Naive thymus-derived CD8-positive, alpha-beta T cell (primary cell): ENCODE data around the gene SEL1L3. TPM values are rescaled to one million over a fixed set of nuclear protein-coding genes. Genes with fewer than 3 reads are reported as not detected.

ENCODE experiments used
- ATAC-seq, 2 donors: fragments of 150-1000 bp; cut with Tn5 transposase in 1 of 2; sonication (Bioruptor Pico), chemical (Tn5 transposase) in 1 of 2; 1 replicate in 1 of 2; 2 replicates in 1 of 2; pipeline ENCODE4 v1.10.0; 2021; ENCODE audit warnings: mild to moderate bottlenecking in 2 of 2, moderate library complexity in 2 of 2
- POLR2A ChIA-PET: fragments of 350-600 bp; sonication (Branson Sonifier 250); formaldehyde crosslinking; loops from one replicate; lab custom pipeline; 2021; ENCODE audit warnings: antibody characterized with exemption; lab: Charles Lee
- DNase-seq, 10 donors: peaks; one replicate each; pipeline versions ENCODE4 v3.0.0 to v3.0.0-alpha.2; 2020 to 2022
- H3K27ac Mint-ChIP-seq, 10 donors: one replicate each; pipeline ENCODE4 v1.8.0; 2020 to 2022; ENCODE audit warnings: mild to moderate bottlenecking in 10 of 10, mixed read lengths in 10 of 10, moderate library complexity in 4 of 10, inconsistent platforms in 1 of 10
- H3K27me3 Mint-ChIP-seq, 5 donors: one replicate each; pipeline ENCODE4 v1.8.0; 2021 to 2022; ENCODE audit warnings: mixed read lengths in 5 of 5
- H3K36me3 Mint-ChIP-seq, 3 donors: one replicate each; pipeline ENCODE4 v1.8.0; 2020 to 2022; ENCODE audit warnings: mixed read lengths in 3 of 3, mild to moderate bottlenecking in 2 of 3, inconsistent platforms in 1 of 3
- H3K4me1 Mint-ChIP-seq, 4 donors: one replicate each; pipeline ENCODE4 v1.8.0; 2021 to 2022; ENCODE audit warnings: mixed read lengths in 4 of 4
- H3K4me3 Mint-ChIP-seq, 10 donors: one replicate each; pipeline ENCODE4 v1.8.0; 2020 to 2022; ENCODE audit warnings: mild to moderate bottlenecking in 10 of 10, mixed read lengths in 10 of 10, moderate library complexity in 6 of 10, inconsistent platforms in 1 of 10
- H3K9me3 Mint-ChIP-seq, 9 donors: one replicate each; pipeline ENCODE4 v1.8.0; 2020 to 2022; ENCODE audit warnings: mixed read lengths in 9 of 9, mild to moderate bottlenecking in 3 of 9, inconsistent platforms in 1 of 9, moderate library complexity in 1 of 9
- polyA plus RNA-seq, 3 donors: library from polyadenylated mRNA; unstranded; fragments of 300-500 nt; fragmentation: Illumina TruSeq; gene quantifications; one replicate each; pipeline ENCODE4 v1.2.3, GENCODE V29; 2021
- total RNA-seq, 8 experiments: library from RNA in 2 of 8; stranded (reverse) in 2 of 8; gene quantifications; one replicate each; pipeline ENCODE4 v1.2.3 and lab custom pipeline; 2021 to 2026

Gene SEL1L3
- total and polyA plus RNA-seq, 5 experiments from 2014 or later: 19.2 to 57.2 (median 35.1) TPM

GRCh38 chr4:25890571-25891485 is 28.0 kb upstream of the SEL1L3 start:
- peaks cover 0 to 2% (median 0%) of the 10 kb centered on the region in 3 donors for H3K36me3 Mint-ChIP-seq
- H3K27me3 Mint-ChIP-seq: peaks cover 0 to 6% (median 2%) of the 10 kb centered on the region in 5 donors
- H3K27ac Mint-ChIP-seq: no peak overlapping the region
- peaks cover 0 to 9% (median 0%) of the 10 kb centered on the region in 4 donors for H3K4me1 Mint-ChIP-seq
- DNase-seq (no peak), ATAC-seq (no peak)
- H3K9me3 Mint-ChIP-seq: no peaks in the 10 kb centered on the region
- H3K4me3 Mint-ChIP-seq: no peak overlapping the region
- POLR2A ChIA-PET: no interaction called here

- H3K27me3 Mint-ChIP-seq: peaks cover 0 to 2% (median 0%) of the 10 kb centered on the region in 5 donors
- POLR2A ChIA-PET: no interaction called here
- DNase-seq (no peak), ATAC-seq (no peak)
- no peak overlapping the region for H3K27ac Mint-ChIP-seq
- H3K9me3 Mint-ChIP-seq: no peaks in the 10 kb centered on the region
- peaks cover 0 to 7% (median under 1%) of the 10 kb centered on the region in 4 donors for H3K4me1 Mint-ChIP-seq
- peaks cover 0 to 2% (median 0%) of the 10 kb centered on the region in 3 donors for H3K36me3 Mint-ChIP-seq
- H3K4me3 Mint-ChIP-seq: no peak overlapping the region
These were observed 27.1 kb upstream of the SEL1L3 start for GRCh38 chr4:25889589-25890503.

- Mint-ChIP-seq H3K36me3 (peaks cover 0 to 2% (median 0%) of the 10 kb centered on the region in 3 donors), H3K4me1 (peaks cover 0 to 9% (median 3%) of the 10 kb centered on the region in 4 donors), H3K4me3 (no peak overlapping the region), H3K27me3 (peaks cover 0 to 2% (median 2%) of the 10 kb centered on the region in 5 donors), H3K9me3 (no peaks in the 10 kb centered on the region), H3K27ac (no peak overlapping the region)
- no peak for ATAC-seq
- POLR2A ChIA-PET: interaction anchor here (0.6 kb wide), 1 partner anchor 27 kb away, joined by 3 read pairs; no protein-coding TSS in a partner anchor
- no peak for DNase-seq
These were observed 26.0 kb upstream of the SEL1L3 start for GRCh38 chr4:25888781-25889180.

DNA sequence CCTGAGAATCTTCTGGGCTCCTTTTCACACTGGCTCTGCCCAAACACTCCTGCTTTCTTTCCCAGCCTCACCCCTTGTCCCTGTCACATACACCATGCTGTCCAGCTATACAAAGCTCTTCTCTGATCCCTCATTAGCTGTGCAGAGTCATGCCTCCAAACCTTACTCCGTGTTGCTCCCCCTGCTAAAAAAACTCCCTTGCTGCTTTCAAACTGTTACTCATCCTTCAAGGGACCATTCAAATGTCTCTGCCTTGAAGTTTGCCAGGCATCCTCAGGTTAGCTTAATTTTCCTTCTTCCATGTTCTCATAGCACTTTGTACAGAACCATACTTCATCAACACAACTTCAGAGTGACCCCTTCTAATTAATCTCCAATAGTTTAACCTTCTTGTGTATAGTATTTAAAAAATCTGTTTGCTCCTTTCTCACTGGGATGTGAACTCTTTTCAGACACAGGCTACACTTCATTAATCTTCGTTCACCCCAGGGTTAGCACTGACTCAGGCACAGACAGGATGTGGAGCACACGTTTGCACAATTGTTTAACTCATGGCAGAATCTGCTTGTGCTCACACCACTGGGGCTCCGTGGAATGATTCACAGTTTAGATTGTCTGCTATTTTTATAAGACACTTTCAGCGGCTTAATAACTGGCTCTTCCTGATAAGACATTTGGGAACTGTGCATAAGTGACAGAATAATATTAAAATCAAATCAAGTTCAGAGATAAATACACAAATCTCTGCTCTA is 21.4 kb upstream of the SEL1L3 start:
- POLR2A ChIA-PET: interaction anchor here (0.8 kb wide), 1 partner anchor 30 kb away, joined by 3 read pairs; the partner anchor contains the start of gene SMIM20

DNA sequence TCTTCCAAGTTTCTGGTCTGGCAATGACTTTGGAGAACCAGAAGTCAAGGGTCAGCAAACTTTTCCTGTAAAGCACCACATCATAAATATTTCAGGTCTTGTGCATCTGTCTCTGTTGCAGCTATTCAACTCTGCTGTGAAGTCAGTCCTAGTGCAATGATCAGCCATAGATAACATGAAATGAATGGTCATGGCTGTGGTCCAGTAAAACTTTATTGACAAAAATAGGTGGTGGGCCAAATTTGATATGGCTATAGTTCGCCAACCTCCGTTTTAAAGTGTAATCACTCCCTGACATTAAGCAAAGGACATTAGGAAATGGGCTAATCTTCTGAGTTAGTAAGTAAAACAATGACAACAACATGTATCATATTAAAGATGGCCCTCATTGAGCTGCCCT is 20.8 kb upstream of the SEL1L3 start:
- Mint-ChIP-seq H3K36me3 (peaks cover 0 to 6% (median 2%) of the 10 kb centered on the region in 3 donors), H3K27ac (peak overlapping the region in 1 of 10 donors; percentile 1), H3K4me3 (no peak overlapping the region), H3K27me3 (peaks cover 3 to 22% (median 9%) of the 10 kb centered on the region in 5 donors), H3K9me3 (no peaks in the 10 kb centered on the region), H3K4me1 (peaks cover 0 to 17% (median 2%) of the 10 kb centered on the region in 4 donors)
- POLR2A ChIA-PET: interaction anchor here (0.8 kb wide), 1 partner anchor 30 kb away, joined by 3 read pairs; the partner anchor contains the start of gene SMIM20
- DNase-seq: no peak
- no peak for ATAC-seq

More for the DNA sequence above, 21.4 kb upstream of the SEL1L3 start:
- Mint-ChIP-seq H3K9me3 (no peaks in the 10 kb centered on the region), H3K4me3 (no peak overlapping the region), H3K27ac (peak overlapping the region in 2 of 10 donors; percentile 1 to 15), H3K36me3 (peaks cover 0 to 6% (median 2%) of the 10 kb centered on the region in 3 donors), H3K27me3 (peaks cover 3 to 22% (median 9%) of the 10 kb centered on the region in 5 donors), H3K4me1 (peaks cover 0 to 17% (median 3%) of the 10 kb centered on the region in 4 donors)
- ATAC-seq (no peak), DNase-seq (no peak)

DNA sequence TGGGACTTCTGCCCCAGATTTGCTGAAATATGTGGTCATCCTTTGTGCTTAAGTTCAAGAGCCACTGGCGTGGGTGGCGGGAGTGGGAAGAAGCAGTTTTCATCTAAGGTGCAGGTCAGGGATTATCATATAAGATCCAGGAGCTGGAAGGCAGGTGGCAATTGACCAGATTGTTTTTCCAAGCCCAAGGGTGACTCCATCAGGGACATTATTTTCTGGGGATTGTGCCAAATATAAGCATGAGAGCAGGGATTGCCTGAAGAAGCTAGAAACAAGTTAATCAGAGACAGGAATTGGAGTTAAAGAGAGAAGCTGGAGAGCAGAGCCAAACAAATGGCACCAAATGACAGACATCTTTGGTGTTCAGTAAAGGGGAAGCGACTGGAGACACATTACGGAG is 19.4 kb upstream of the SEL1L3 start:
- no peaks in the 10 kb centered on the region for H3K9me3 Mint-ChIP-seq
- ATAC-seq (no peak), DNase-seq (no peak)
- POLR2A ChIA-PET: no interaction called here
- peaks cover 0 to 6% (median 2%) of the 10 kb centered on the region in 3 donors for H3K36me3 Mint-ChIP-seq
- peaks cover 0 to 17% (median 1%) of the 10 kb centered on the region in 4 donors for H3K4me1 Mint-ChIP-seq
- H3K27me3 Mint-ChIP-seq: peaks cover 3 to 22% (median 8%) of the 10 kb centered on the region in 5 donors
- no peak overlapping the region for H3K27ac Mint-ChIP-seq
- no peak overlapping the region for H3K4me3 Mint-ChIP-seq

DNA sequence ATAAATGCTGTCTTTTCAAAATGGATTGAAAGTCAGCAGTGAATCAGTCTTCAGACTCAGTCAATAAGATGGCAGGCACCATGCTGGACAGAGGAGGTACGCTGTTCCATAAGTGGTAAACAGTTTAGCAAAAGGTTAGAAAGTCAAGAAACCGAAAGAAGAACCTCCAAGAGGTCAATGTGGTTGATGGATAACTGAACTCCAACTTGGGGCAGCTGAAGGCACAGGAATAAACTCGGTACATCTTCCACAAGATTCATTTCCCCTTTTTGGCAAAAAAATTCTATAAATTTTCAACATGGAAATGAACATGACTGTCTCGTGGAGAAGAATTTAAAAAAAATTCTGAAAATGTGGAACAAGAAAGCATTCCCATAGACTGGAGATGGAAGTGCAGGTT is 18.4 kb upstream of the SEL1L3 start:
- DNase-seq (no peak), ATAC-seq (no peak)
- POLR2A ChIA-PET: no interaction called here
- Mint-ChIP-seq H3K27ac (no peak overlapping the region), H3K27me3 (peaks cover 3 to 22% (median 7%) of the 10 kb centered on the region in 5 donors), H3K4me3 (no peak overlapping the region), H3K9me3 (no peaks in the 10 kb centered on the region), H3K4me1 (peaks cover 0 to 24% (median 0%) of the 10 kb centered on the region in 4 donors), H3K36me3 (peaks cover 0 to 6% (median 0%) of the 10 kb centered on the region in 3 donors)

GRCh38 chr4:25879991-25880651 is 17.3 kb upstream of the SEL1L3 start:
- POLR2A ChIA-PET: no interaction called here
- no peak for ATAC-seq
- H3K4me3 Mint-ChIP-seq: no peak overlapping the region
- DNase-seq: no peak
- peaks cover 3 to 22% (median 7%) of the 10 kb centered on the region in 5 donors for H3K27me3 Mint-ChIP-seq
- H3K36me3 Mint-ChIP-seq: peaks cover 0 to 6% (median 0%) of the 10 kb centered on the region in 3 donors
- peaks cover 0 to 32% (median 0%) of the 10 kb centered on the region in 4 donors for H3K4me1 Mint-ChIP-seq
- H3K9me3 Mint-ChIP-seq: no peaks in the 10 kb centered on the region
- H3K27ac Mint-ChIP-seq: no peak overlapping the region

DNA sequence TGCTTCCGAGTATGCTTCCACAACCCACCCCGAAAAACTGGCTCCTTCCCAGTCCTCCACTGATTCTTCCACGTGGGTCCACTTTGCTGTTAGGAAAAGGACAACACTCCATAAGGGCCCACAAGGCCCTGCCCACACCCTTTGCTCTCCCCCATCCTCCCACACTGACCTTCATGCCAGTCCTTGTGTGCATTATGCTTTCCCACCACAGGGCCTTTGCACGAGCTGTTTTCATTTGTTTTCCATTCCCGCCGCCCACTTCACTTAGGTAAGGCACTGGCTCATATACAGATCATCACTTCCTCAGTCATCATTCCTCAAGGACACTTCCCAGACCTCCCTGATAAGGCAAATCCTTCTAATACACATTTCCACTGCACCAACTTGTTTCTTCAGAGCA is 16.8 kb upstream of the SEL1L3 start:
- ATAC-seq: no peak
- POLR2A ChIA-PET: no interaction called here
- Mint-ChIP-seq H3K27ac (no peak overlapping the region), H3K4me1 (peaks cover 0 to 32% (median under 1%) of the 10 kb centered on the region in 4 donors), H3K36me3 (peaks cover 0 to 6% (median 0%) of the 10 kb centered on the region in 3 donors), H3K27me3 (peaks cover 5 to 22% (median 7%) of the 10 kb centered on the region in 5 donors), H3K9me3 (no peaks in the 10 kb centered on the region), H3K4me3 (no peak overlapping the region)
- DNase-seq: no peak

- DNase-seq (no peak), ATAC-seq (no peak)
- Mint-ChIP-seq H3K4me3 (no peak overlapping the region), H3K27me3 (peaks cover 6 to 22% (median 8%) of the 10 kb centered on the region in 5 donors), H3K4me1 (peaks cover 0 to 32% (median 2%) of the 10 kb centered on the region in 4 donors), H3K36me3 (peaks cover 0 to 6% (median 0%) of the 10 kb centered on the region in 3 donors), H3K9me3 (no peaks in the 10 kb centered on the region), H3K27ac (no peak overlapping the region)
- POLR2A ChIA-PET: no interaction called here
These were observed 16.4 kb upstream of the SEL1L3 start for GRCh38 chr4:25879091-25879584.

DNA sequence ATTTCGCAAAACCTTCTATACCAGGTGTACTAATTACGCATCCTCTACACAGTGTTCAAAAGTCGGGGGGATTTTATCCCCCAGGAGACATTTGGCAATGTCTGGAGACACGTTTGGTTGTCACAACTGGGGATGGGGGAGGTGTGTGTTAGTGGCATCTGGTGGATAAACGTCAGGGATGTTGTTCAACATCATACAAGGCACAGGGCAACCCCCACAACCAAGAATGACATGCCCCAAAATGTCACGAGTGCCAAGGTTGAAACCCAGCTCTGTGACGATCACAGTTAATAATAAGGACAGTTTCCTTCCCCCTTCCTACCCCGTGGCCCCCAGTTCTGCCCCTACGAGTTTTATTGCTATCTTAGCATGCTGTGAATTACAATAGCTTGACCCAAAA is 15.9 kb upstream of the SEL1L3 start:
- H3K4me3 Mint-ChIP-seq: no peak overlapping the region
- no peaks in the 10 kb centered on the region for H3K9me3 Mint-ChIP-seq
- DNase-seq (no peak), ATAC-seq (no peak)
- peaks cover 0 to 6% (median 0%) of the 10 kb centered on the region in 3 donors for H3K36me3 Mint-ChIP-seq
- POLR2A ChIA-PET: no interaction called here
- no peak overlapping the region for H3K27ac Mint-ChIP-seq
- H3K27me3 Mint-ChIP-seq: peaks cover 6 to 22% (median 9%) of the 10 kb centered on the region in 5 donors
- peaks cover 0 to 35% (median 2%) of the 10 kb centered on the region in 4 donors for H3K4me1 Mint-ChIP-seq
